A549 (cell line): ENCODE measurements around the gene CRACR2B.

Experiments
- CBX8 ChIP-seq: fragments of 200-600 bp; sonication (generic); IDR thresholded peaks from 2 replicates; pipeline ENCODE4 v1.6.1; 2016
- CTCF ChIP-seq: fragments of >200 bp; sonication (Bioruptor Twin); formaldehyde crosslinking; IDR thresholded peaks from 3 replicates; pipeline ENCODE4 v1.5.1; 2016
- MAX ChIP-seq: IDR thresholded peaks from 2 replicates; pipeline ENCODE4 v1.6.1; 2012
- SREBF2 ChIP-seq: fragments of 450-650 bp; IDR thresholded peaks from 2 replicates; pipeline ENCODE4 v1.6.1; 2014; ENCODE audit warnings: mild to moderate bottlenecking, moderate library complexity
- TP53 ChIP-seq: fragments of 250-450 bp; sonication (Bioruptor Pico); IDR thresholded peaks from 2 replicates; pipeline ENCODE4 v1.5.0; 2021; ENCODE audit warnings: mild to moderate bottlenecking, moderate library complexity

GRCh38 chr11:843086-843734 lies 15.5 kb downstream of the CRACR2B start:
- TF ChIP-seq CBX8 (no peak), SREBF2 (no peak), CTCF (no peak), TP53 (CRISPR knock-in tag) (no peak), MAX (no peak)
